GM19099 (cell line): ENCODE measurements around the gene SLC2A10.

Experiments
- POLR2A ChIP-seq: IDR thresholded peaks from 3 replicates; pipeline ENCODE4 v1.6.1; 2011; ENCODE audit warnings: low read depth; ENCODE audit not compliant: insufficient read length; ENCODE audit errors: extremely low read depth

The SLC2A10 gene

DNA sequence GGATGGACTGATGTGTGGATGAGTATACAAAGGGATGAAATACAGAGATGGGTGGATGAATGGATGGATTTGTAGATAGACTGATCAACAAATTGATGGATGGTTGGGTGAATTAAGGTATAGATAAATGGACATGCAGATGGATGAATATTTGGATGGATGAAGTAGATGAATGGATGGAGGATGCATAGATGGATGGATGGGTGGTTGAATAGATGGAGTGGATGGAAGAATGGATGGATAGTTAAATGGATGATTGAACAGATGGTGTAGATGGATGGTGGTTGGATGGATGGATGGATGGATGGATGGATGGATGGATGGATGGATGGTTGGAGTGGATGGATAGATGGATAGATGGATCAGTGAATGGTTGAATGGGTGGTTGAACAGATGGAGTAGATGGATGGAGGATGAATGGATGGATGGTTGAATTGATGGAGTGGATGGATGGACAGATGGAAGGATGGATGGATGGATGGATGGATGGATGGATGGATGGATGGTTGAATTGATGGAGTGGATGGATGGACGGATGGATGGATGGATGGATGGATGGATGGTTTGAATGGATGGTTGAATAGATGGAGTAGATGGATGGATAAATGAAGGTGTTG is 15.0 kb downstream of the SLC2A10 start:
- TF ChIP-seq POLR2A = no peak

DNA sequence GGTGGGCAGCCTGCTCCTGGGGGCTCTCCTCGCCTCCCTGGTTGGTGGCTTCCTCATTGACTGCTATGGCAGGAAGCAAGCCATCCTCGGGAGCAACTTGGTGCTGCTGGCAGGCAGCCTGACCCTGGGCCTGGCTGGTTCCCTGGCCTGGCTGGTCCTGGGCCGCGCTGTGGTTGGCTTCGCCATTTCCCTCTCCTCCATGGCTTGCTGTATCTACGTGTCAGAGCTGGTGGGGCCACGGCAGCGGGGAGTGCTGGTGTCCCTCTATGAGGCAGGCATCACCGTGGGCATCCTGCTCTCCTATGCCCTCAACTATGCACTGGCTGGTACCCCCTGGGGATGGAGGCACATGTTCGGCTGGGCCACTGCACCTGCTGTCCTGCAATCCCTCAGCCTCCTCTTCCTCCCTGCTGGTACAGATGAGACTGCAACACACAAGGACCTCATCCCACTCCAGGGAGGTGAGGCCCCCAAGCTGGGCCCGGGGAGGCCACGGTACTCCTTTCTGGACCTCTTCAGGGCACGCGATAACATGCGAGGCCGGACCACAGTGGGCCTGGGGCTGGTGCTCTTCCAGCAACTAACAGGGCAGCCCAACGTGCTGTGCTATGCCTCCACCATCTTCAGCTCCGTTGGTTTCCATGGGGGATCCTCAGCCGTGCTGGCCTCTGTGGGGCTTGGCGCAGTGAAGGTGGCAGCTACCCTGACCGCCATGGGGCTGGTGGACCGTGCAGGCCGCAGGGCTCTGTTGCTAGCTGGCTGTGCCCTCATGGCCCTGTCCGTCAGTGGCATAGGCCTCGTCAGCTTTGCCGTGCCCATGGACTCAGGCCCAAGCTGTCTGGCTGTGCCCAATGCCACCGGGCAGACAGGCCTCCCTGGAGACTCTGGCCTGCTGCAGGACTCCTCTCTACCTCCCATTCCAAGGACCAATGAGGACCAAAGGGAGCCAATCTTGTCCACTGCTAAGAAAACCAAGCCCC is 16.0 kb downstream of the SLC2A10 start:
- no peak for TF ChIP-seq POLR2A

DNA sequence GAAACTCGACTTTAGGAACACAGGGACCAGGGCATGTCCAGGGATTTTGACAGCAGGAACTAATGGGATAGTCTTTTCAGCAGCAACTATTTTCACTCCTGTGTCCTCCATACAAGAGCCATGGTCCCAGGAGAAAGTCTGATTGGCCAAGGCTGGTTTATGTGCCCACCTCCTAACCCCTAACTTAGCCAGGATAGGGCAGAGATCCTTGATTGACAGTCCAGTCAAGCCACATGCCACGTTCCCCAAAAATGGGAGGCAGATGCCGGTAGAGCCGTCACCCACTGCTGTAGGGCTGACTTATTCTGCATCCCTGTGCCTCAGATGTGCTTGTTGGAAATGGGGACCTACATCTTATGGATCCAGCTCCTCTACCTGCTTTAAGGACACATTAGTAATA is 22.3 kb downstream of the SLC2A10 start:
- TF ChIP-seq POLR2A = no peak

DNA sequence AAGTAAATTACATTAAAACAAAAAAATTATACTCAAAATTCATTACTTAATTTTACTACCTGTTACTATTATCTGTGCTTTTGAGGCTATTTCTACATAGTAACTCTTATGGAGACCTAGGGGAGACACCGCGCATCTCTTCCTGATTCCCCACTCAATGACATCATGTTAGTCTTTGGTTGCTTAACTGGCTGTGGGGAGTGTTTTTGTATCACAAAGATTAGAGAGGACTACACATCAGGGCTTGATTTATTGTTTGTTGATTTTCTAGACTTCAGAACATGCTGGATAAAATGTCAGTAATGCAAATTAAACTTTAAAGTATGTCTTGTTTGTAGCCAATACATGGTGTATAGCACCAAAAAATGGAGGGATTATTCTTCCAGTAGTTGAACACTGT is 26.0 kb downstream of the SLC2A10 start:
- TF ChIP-seq POLR2A = no peak

DNA sequence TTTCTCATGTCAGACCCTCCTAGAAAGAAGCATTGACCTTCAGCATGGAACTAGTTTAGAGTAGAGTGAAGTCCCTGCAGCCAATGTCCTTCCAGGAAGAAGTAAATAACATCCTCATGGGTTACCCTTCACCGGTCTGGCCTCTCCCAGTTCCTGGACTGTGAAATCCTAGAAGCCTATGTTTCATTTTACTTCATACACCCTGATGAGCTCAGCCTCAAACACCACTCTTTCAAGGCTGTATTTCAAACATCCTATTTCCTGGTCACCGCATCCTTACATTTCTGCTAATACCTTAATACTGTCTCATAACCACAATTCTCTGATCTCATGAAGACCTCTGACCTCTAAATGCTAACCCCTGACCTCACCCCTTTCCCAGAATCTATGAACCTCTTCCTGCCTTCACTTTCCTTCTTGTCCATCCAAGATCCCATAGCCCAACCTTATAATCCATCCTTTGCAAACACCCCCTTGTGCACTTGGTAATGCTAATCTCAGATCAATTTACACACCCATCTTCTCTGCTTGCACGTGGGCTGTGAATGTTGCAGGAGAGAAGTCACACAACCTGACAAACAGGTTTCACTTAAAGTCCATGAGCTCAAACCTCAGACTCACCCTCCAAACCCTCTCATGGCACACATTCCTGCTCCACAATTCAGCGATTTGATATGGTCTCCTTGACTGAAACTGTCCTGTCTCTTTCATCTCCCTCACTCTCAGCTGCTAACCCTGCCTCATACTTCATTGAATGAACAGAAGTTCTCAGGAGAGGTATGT is 30.2 kb downstream of the SLC2A10 start:
- no peak for TF ChIP-seq POLR2A

DNA sequence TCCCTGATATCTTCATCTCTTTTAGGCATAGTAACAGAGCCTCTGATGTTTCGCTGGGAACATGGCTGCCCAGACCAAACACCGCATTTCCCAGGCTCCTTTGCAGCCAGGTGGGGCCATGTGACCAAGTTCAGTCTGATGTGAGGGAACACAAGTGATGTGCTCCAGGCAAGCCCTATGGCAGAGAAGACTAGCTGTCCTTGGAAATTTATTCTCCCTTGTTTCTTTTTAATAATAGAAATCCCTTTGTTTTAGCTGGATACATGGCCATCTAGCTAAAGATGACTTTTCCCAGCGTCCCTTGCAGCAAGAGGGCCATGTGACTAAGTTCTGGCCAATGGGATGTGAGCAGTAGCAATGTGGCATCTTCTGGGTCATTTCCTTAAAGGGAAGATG is 30.8 kb downstream of the SLC2A10 start:
- TF ChIP-seq POLR2A = no peak

DNA sequence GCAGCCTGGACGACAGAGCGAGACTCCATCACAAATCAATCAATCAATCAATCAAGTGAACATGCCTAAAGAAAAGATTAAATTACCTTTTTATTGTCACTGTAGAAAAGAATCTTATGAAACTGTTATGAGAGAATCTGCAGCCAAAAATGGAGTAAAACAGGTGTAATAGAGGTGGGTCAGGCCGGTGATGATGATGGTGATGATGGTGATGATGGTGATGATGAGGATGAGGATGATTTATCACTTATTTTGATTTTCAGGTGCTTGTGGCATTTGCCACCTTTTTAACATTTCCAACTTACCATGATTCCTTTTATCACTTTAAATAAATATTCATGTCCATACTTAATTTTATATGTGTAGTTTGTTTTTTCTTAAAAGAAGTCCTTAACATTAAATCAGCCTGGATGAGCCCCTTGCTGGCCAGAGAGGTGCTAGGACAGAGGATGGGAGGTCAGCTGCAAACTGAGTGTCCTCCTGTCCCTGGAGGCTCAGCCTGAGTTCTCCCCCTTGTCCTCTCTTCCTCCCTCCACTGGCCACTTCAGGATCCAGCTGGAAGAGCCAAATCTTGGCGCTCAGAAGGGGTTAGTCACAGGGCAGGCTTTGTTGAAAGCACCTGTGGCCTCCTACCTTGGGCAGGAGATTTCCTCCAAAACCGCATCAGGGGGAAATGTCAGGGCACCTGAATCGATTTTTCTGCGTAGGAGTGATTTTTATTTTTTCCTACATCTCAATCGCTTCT is 32.6 kb downstream of the SLC2A10 start:
- no peak for TF ChIP-seq POLR2A

DNA sequence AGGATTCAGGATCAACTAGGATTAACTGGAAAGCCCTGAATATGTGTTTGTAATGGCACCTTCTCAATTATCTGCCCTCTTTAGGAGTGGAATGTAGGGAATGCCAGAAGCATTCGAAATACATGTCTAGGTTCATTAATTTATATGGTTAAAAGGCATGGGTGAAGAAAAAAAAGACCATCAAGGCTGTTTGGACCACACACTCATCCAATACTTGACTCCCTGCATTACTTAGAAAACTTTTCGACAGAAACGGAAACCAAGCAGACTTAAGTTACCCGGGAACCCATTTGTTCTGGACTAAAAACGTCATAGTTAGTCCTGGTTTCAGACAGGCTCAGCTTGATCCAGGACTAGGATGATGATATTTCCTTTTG is 33.2 kb downstream of the SLC2A10 start:
- TF ChIP-seq POLR2A = no peak

DNA sequence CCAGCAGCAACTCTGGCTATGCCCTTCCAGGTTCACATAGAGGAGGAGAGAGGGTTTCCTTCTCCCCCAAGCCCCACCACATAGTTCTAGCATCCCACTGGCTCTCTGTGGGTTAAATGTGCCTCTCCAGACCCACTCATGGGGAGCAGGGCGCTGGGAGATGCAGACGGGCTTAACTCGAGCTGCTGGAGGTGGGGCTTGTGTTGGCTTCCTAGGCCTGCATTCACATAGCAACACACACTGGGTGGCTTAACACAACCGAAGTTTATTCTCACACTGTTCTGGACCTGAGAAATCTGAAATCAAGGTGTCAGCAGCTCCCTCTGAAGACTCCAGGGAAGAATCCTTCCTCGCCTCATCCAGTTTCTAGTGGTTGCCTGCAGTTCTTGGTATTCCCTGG is 33.6 kb downstream of the SLC2A10 start:
- no peak for TF ChIP-seq POLR2A

DNA sequence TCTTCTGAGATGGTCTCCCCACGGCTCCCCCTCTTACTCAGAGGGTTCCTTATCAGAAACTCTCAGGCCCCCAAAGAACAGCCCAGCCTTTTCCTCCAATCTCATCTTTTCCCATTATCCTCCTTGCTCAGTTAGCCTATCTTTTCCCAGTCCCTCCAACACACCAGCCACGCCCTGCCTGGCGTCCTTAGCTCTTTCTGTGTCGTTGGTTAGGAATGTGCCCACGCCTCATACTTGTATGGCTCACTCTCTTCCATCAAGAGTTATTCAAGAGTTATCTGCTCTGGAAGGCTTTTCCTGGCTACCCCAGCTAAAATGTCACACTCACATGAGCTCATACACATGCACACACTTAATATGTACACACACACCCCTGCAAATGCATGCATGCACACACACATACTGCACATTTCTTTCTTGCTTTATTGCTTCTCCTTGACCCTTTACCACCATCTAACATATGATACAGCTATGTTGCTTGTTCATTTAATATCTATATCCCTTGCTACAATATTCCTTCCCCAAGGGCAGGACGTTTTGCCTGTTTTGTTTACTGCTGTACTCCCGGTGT is 37.6 kb downstream of the SLC2A10 start:
- TF ChIP-seq POLR2A = no peak

DNA sequence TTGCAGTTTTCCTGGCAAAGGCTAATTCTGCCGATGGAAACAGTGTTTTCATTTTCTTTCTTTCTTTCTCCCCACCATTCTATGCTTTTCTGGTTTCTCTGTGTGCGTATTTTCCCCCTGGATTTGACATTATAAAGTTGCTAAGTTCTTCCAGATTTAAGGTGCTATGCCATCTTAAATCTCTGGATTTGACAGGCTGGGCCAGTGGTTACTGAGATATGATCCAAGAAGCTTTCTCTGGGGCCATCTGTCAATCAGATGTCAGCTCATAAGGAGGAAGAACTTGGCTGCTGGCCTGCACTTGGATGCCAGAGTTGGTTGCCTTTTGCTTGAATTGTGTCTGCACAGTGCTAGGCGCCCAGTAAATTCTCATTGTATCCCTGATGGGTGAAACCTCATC is 39.7 kb downstream of the SLC2A10 start:
- no peak for TF ChIP-seq POLR2A

DNA sequence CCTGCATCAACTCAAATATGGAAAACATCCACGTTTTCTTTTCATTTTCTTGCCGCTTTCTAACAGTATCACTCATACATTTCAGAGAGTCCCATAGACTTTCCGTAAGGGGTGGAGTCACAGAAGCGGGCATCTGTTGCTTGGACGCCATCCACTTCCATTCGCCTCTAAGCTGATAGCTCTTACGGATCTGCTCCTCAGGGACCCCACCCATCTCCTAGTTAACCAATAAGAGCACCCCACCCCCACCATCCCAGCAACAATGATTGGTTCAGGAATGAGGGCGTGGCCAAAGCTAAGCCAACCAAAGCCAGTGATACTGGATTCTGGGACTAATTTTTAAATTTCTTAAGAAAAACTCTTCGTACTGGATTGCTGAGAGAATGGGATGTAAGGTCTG is 42.4 kb downstream of the SLC2A10 start:
- no peak for TF ChIP-seq POLR2A

DNA sequence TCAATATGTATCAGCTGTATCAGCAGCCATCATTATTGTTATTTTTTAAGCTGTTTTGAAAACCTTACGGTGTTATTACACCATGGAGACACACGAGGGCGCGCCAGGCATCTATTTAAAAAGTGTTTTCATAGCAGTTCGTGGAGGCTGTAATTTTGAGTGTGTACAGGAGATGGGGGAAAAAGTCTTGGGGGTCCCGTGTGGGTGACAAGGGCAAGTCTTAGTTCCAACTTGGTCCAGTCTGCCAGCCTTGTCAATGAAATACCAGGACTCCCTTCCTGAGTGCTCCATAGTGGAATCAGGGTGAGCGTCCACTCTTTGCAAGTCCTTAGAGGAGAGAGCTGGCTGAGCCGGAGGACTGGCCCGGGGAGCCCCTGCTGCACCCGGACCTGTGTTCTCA is 43.3 kb downstream of the SLC2A10 start:
- TF ChIP-seq POLR2A = no peak

DNA sequence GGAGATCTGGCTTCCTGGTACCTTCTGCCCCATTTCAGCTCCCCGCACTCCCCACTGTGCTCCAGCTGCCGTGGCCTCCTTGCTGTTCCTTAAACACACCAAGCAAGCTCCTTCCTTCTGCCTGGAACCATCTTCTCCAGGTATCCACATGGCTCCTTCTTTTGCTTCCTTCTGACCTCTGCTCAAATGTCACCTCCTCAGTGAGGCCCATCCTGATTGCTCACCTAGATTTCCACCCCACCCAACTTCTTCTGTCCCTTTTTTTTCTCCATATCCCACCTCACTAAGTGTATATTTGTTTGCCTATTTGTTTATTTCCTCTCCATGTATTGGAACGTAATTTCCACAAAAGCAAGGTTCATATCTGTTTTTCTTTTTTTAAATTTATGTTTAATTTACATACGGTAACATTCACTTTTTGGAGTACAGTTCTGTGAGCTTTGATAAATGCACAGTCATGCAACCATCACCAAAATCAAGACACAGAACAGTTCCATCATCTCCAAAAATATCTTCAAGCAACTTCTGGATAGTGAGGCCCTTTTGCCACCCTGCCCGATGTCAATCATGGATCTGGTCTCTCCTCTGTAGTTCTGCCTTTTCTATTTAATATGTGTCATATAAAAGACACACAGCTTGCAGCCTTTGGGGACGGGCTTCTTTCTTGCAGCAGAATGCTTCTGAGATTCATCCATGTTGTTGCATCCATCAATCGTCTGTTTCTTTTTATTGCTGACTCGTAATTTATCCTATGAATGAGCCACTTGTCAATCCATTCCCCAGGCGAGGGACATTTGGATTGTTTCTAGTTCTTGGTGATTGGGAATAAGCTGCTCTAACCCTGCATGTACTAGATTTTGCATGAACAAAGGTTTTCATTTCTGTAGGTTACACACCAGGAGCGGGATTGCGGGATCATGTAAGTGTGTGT is 46.3 kb downstream of the SLC2A10 start:
- TF ChIP-seq POLR2A = no peak

DNA sequence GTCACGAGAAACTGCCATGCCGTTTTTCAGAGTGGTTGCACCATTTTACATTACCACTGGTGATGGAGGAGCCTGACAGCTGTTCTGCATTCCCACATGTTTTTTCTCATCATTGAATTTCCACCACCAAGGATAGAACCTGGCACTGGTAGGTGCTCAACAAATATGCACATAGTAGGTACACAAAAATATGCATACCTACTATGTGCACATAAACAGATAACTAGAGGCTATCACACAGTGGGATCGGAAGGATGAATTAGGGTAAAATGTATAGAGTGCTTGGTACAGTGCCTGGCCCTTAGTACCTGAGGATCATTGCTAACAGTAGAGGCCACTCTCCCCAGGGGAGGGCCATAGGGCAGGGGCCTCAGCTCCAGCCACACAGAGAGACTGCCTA is 47.0 kb downstream of the SLC2A10 start:
- no peak for TF ChIP-seq POLR2A
